ENCODE data around the gene ZNF473.
A peak's percentile ranks its signal among the peaks of the same experiment; 100 is the strongest.

The ZNF473 gene

DNA sequence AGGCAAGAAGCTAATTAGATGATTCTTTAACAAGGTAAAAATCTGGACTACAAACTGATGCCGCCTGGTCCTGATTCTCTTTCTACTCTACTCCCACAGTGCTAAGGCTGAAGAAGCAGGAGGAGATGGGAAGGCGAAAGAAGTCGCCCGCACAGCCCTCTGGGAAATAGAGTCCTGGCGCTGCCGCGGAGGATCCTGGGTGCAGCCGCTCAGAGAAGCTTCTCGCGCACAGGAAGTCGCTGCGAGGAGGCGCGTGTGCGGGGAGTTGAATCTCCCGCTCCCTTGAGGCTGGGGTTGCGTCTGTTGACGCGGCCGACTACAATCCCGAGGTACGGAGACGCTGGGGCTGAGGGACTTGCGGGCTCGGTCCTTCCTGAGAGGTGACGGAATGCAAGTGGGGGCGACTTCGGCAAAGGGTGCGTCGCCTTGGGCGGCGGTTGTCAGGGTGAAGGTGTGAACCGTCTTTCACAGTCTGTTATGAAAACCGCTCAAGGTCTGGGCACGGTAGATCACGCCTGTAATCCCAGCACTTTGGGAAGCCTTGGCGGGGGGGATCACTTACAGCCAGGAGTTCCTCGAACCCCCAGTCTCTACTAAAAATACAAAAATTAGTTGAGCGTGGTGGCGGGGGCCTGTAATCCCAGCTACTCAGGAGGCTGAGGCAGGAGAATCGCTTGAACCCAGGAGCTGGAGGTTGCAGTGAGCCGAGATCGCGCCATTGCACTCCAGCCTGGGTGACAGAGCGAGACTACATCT lies at the start of gene ZNF473:
Gene ZNF473, plus strand, starts transcription at position 212 of the 756 bp plus-strand sequence. CDS start 5,078 bp downstream, outside the sequence.
- DNase-seq (ENCODE audit: low spot score), result peak; percentile 87
- TF ChIP-seq, protein P1, sequence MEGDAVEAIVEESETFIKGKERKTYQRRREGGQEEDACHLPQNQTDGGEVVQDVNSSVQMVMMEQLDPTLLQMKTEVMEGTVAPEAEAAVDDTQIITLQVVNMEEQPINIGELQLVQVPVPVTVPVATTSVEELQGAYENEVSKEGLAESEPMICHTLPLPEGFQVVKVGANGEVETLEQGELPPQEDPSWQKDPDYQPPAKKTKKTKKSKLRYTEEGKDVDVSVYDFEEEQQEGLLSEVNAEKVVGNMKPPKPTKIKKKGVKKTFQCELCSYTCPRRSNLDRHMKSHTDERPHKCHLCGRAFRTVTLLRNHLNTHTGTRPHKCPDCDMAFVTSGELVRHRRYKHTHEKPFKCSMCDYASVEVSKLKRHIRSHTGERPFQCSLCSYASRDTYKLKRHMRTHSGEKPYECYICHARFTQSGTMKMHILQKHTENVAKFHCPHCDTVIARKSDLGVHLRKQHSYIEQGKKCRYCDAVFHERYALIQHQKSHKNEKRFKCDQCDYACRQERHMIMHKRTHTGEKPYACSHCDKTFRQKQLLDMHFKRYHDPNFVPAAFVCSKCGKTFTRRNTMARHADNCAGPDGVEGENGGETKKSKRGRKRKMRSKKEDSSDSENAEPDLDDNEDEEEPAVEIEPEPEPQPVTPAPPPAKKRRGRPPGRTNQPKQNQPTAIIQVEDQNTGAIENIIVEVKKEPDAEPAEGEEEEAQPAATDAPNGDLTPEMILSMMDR (conservative IDR thresholded peaks at IDR 0.05; ENCODE audit: low read depth), result no peak
- POLR2A ChIA-PET (ENCODE audit: low non-redundant PET), result no interaction called here
- peak within 1 kb of the TSS; percentile 84 for H3K27ac ChIP-seq
- CTCF ChIA-PET, result interaction anchor here (0.5 to 0.6 kb wide), 2 partner anchors 51 to 54 kb away, joined by 3 read pairs; no protein-coding TSS in a partner anchor

DNA sequence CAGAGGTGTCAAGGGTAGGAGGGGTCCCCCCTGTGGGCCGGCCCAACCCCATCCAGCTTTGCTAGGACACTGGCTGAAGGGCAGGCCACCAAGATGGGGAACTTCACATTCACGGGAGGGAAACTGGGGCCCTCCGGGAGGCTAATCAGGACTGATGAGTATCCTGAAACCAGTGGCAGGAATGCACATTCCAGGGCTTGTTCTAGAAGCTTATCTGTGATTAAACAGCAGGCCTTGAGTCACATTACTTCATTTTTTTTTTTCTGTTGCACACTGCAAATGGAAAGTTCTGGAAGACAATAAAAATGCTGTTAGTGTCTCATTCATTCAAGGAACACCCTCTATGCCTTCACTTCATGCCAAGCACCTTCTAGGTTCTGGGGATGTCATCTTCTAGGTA lies 49.3 kb upstream of the ZNF473 start:
- POLR2A ChIA-PET (ENCODE audit: low non-redundant PET), result no interaction called here
- CTCF ChIA-PET, result interaction anchor here (0.6 to 0.8 kb wide), 2 partner anchors 39 to 878 kb away, joined by 3 to 4 read pairs; no protein-coding TSS in a partner anchor
- DNase-seq (ENCODE audit: low spot score), result no peak
- no peak overlapping the region for H3K27ac ChIP-seq
- TF ChIP-seq, protein P1 (conservative IDR thresholded peaks at IDR 0.05; ENCODE audit: low read depth), result no peak

DNA sequence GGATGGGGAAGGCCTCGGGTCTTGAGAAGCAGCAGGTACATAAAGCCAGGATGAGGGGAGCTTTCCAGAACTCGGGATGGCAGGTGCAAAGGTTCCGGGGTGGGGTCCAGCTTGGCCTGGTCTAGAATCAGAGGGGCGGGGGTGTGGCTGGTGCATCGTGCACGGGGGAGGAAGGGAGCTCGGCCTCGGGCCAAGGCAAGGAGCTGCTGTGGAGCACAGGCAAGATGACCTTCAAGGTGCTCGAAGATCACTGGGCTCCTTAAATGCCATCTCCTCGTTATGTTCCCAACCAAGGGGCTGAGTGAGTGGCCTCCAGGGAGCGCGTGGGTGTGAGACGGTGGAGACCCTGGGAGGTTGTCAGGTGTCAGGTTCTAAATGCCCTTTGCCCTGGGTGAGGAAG lies 48.7 kb upstream of the ZNF473 start:
- POLR2A ChIA-PET (ENCODE audit: low non-redundant PET), result no interaction called here
- no peak for DNase-seq (ENCODE audit: low spot score)
- TF ChIP-seq, protein P1 (conservative IDR thresholded peaks at IDR 0.05; ENCODE audit: low read depth), result no peak
- H3K27ac ChIP-seq, result no peak overlapping the region
- CTCF ChIA-PET, result no interaction called here

DNA sequence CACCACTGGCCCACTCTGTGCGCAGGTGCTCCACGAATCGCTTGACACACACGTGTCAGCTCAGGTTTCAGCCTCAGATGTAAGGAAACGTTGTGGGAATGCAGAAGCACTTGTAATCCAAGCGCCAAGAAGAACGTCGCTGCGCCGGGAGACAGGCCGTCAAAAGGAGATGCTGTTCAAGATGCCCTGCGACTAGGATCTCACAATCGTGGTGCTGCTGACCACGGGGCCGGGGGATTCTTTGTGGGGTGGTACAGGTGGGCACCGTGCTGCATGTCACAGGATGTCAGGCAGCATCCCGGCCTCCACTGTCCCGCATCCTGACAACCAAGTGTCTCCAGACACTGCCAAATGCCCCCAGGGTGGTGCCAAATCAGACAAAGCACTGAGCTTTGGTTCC lies 47.9 kb upstream of the ZNF473 start:
- H3K27ac ChIP-seq, result no peak overlapping the region
- TF ChIP-seq, protein P1 (conservative IDR thresholded peaks at IDR 0.05; ENCODE audit: low read depth), result no peak
- POLR2A ChIA-PET (ENCODE audit: low non-redundant PET), result no interaction called here
- CTCF ChIA-PET, result no interaction called here
- no peak for DNase-seq (ENCODE audit: low spot score)

DNA sequence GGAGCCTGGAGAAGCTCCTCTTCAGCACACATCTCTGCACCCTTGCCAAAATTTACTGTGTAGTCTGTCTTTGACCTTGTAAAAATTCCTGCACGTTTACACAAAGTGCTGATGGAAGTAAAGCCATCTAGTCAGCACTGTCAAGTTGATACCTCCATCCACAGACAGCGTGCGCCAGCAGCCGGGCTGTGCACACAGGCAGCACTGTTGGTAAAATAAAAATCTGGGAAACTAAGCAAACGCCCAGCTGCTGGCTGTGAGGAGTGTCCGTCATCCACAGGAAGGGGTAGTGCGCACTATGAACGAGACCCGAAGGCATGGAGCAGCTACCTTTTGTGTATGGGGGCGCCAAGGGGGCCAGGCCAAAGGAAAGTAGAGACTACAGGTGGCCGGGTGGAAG lies 47.5 kb upstream of the ZNF473 start:
- TF ChIP-seq, protein P1 (conservative IDR thresholded peaks at IDR 0.05; ENCODE audit: low read depth), result no peak
- no peak for DNase-seq (ENCODE audit: low spot score)
- H3K27ac ChIP-seq, result no peak overlapping the region
- ChIA-PET POLR2A (ENCODE audit: low non-redundant PET) (no interaction called here), CTCF (no interaction called here)

DNA sequence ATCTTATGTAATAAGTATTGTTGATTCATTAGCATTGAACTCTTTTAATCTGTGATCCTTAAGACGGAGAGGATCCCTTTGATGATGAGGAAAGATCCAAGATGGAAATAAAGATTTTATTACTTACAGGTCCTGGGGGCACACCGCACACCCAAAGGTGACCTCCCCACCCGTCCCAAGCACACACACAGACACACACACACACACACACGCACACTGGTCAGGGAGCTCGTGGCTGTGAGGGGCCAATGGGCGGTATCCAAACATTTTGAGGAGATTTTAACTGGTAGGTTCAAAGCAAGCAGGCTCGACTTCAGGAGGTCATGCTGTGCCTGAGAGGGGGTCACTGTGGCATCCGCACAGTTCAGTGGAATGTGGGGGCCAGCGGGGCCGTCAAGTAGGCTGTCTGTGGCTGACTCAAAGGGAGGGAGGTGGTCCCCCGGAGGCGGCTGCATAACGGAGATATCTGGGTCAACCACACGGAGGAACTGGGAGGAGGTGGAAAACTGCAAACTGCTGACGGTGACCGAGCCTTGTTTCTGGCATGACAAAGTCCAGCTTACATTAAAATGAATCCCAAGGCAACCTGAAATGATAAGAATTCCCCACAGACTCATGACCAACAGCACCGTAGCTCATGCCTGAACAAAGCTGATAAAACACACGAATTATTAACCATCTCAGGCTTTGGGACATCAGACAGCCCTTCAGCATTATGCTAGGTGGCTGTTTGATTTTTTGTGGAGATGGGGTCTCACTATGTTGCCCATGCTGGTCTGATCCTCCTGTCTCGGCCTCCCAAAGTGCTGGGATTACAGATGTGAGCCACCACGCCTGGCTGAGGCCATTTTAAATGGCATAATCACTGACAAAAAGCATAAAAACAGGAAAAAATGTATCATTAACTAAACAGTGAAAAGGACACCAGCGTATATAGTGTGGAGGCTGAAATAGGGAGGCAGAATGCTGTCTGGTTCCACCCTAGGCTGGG lies 43.9 kb upstream of the ZNF473 start:
- 0 out of 2 replicates have a peak overlapping the region, but pooled peaks have one; percentile 10 for H3K27ac ChIP-seq
- ChIA-PET CTCF (interaction anchor here (0.6 to 0.7 kb wide), 3 partner anchors 19 to 1450 kb away, joined by 3 to 7 read pairs (median 3); no protein-coding TSS in a partner anchor), POLR2A (ENCODE audit: low non-redundant PET) (no interaction called here)
- no peak for DNase-seq (ENCODE audit: low spot score)
- TF ChIP-seq, protein P1 (conservative IDR thresholded peaks at IDR 0.05; ENCODE audit: low read depth), result no peak
